ENCODE data around the gene TMEM59L.

DNA sequence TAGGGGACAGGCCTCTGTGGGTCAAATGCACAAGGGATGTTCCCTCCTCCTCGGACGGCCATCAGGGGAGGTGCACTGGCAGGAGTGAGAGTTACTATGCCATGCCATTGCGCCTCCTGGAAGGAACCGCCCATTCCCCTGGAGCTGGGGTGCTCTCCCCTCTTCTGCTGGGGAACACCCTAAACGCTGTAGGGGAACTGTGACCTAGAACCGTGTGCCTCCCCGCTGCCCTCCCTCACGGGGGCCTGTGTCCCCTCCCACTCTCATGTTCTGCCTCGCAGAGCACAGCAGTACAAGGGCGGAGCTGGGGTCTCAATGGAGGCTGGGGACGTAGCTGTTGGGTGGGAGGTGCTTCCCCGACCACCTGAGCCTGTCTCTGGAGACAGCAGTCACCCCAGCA lies 53.6 kb downstream of the TMEM59L start:
- TF ChIP-seq CTCF (IDR thresholded peaks at IDR 0.05; ENCODE audit: insufficient read depth, low read depth, low read length) = no peak
- no peak for TF ChIP-seq EZH2 (IDR thresholded peaks at IDR 0.05; ENCODE audit: insufficient read depth, low read length)
